HepG2 (cell line): ENCODE data around the gene NUDT7. TPM values are rescaled to one million over a fixed set of nuclear protein-coding genes. Genes with fewer than 3 reads are reported as not detected.

Source experiments
- CEBPZ ChIP-seq: IDR thresholded peaks from 2 replicates; pipeline ENCODE4 v1.6.1; 2012; ENCODE audit warnings: low read length, improper control_type of control experiment
- HBP1 ChIP-seq: IDR thresholded peaks from 2 replicates; pipeline ENCODE4 v1.6.1; 2016; ENCODE audit warnings: low read depth, control low read depth
- HHEX ChIP-seq: IDR thresholded peaks from 2 replicates; pipeline ENCODE4 v1.6.1; 2016; ENCODE audit warnings: control low read depth
- NR2F1 ChIP-seq, 2 experiments: fragments of 450-650 bp in 1 of 2; formaldehyde crosslinking in 1 of 2; IDR thresholded peaks; 2 replicates each; pipeline versions ENCODE4 v1.5.0 to v1.6.1; 2016 to 2020; ENCODE audit warnings: mild to moderate bottlenecking in 1 of 2, missing compliant biosample characterization in 1 of 2, missing genetic modification reagents in 1 of 2, moderate library complexity in 1 of 2
- SIX4 ChIP-seq: sonication (generic); formaldehyde crosslinking; IDR thresholded peaks from 2 replicates; pipeline ENCODE4 v1.4.0; 2020; ENCODE audit warnings: missing genetic modification reagents
- TFAP4 ChIP-seq: sonication (generic); IDR thresholded peaks from 2 replicates; pipeline ENCODE4 v1.6.1; 2016; ENCODE audit warnings: low read depth, borderline replicate concordance
- TFDP1 ChIP-seq: IDR thresholded peaks from 2 replicates; pipeline ENCODE4 v1.6.1; 2016; ENCODE audit warnings: missing compliant biosample characterization, missing genetic modification reagents, borderline replicate concordance
- TSC22D2 ChIP-seq: sonication (generic); formaldehyde crosslinking; IDR thresholded peaks from 2 replicates; pipeline ENCODE4 v1.5.1; 2020; ENCODE audit warnings: missing genetic modification reagents, mild to moderate bottlenecking, borderline replicate concordance
- ZHX2 ChIP-seq, 2 experiments: sonication (generic) in 1 of 2; formaldehyde crosslinking in 1 of 2; IDR thresholded peaks; 2 replicates each; pipeline versions ENCODE4 v1.6.1 to v1.9.0; 2014 to 2022; ENCODE audit warnings: antibody characterized with exemption in 1 of 2, borderline replicate concordance in 1 of 2, inconsistent platforms in 1 of 2, low read depth in 1 of 2, missing genetic modification reagents in 1 of 2
- ZNF160 ChIP-seq: sonication (generic); formaldehyde crosslinking; IDR thresholded peaks from 2 replicates; pipeline ENCODE4 v1.8.0; 2022; ENCODE audit warnings: mild to moderate bottlenecking, inconsistent platforms, missing genetic modification reagents
- ZNF333 ChIP-seq: sonication (generic); formaldehyde crosslinking; IDR thresholded peaks from 2 replicates; pipeline ENCODE4 v1.4.0; 2020; ENCODE audit warnings: mild to moderate bottlenecking, missing genetic modification reagents, borderline replicate concordance
- ZNF33B ChIP-seq: sonication (generic); formaldehyde crosslinking; IDR thresholded peaks from 2 replicates; pipeline ENCODE4 v1.5.1; 2020; ENCODE audit warnings: mild to moderate bottlenecking, missing genetic modification reagents
- ZNF441 ChIP-seq: sonication (generic); formaldehyde crosslinking; IDR thresholded peaks from 2 replicates; pipeline ENCODE4 v1.7.0; 2021; ENCODE audit warnings: missing genetic modification reagents, borderline replicate concordance
- ZNF879 ChIP-seq: sonication (generic); formaldehyde crosslinking; IDR thresholded peaks from 2 replicates; pipeline ENCODE4 v1.8.1; 2023; ENCODE audit warnings: missing genetic modification reagents
- polyA plus RNA-seq, 8 experiments: library from polyadenylated mRNA; depleted of rRNA in 3 of 8; stranded (reverse) in 7 of 8; unstranded in 1 of 8; fragments of >200 nt; fragmentation: Illumina TruSeq in 4 of 8; extraction: Trizol in 4 of 8; gene quantifications; 2 replicates each; pipeline versions ENCODE4 v1.2.1 to v1.2.3, GENCODE V29; 2011 to 2016; ENCODE audit warnings: low read depth in 4 of 8, missing spikeins in 1 of 8, mixed read lengths in 1 of 8; ENCODE audit not compliant: insufficient read depth in 1 of 8
- total RNA-seq, 5 experiments: library from RNA; depleted of rRNA; stranded (reverse); fragments of >200 nt; fragmentation: Illumina TruSeq; extraction: Trizol; gene quantifications; 2 replicates each; pipeline ENCODE4 v1.2.3, GENCODE V29; 2016; ENCODE audit warnings: low read depth in 1 of 5

Gene NUDT7
- total and polyA plus RNA-seq, 2 of the 13 experiments (the other 11 are each of a cell fraction or from before 2014, with no cell fraction given) = 14.3 to 23.9 TPM

- TF ChIP-seq ZNF879 (CRISPR knock-in tag) = no peak
- 0 out of 4 replicates have a peak, but pooled peaks of 1 of the 2 experiments have one; percentile 7 for TF ChIP-seq NR2F1 (CRISPR knock-in tag; IDR thresholded peaks at IDR 0.05)
- peak; percentile 92 for TF ChIP-seq ZNF441 (CRISPR knock-in tag)
- no peak for TF ChIP-seq HBP1 (CRISPR knock-in tag)
- 0 out of 2 replicates have a peak, but pooled peaks have one; percentile 26 for TF ChIP-seq TFAP4
- TF ChIP-seq SIX4 (CRISPR knock-in tag) = no peak
- TF ChIP-seq CEBPZ = no peak
- TF ChIP-seq ZNF333 (CRISPR knock-in tag) = no peak
- TF ChIP-seq ZNF33B (CRISPR knock-in tag) = no peak
- TF ChIP-seq TFDP1 (CRISPR knock-in tag) = peak; percentile 10; the same call in 1 of the 2 replicates
- peak; percentile 60; the same call in 1 of the 2 replicates for TF ChIP-seq ZHX2 (IDR thresholded peaks at IDR 0.05; ENCODE audit: low read depth)
- peak; percentile 64 for TF ChIP-seq ZHX2 (CRISPR knock-in tag; IDR thresholded peaks at IDR 0.05; ENCODE audit: borderline replicate concordance)
- peak; percentile 84 for TF ChIP-seq ZNF160 (CRISPR knock-in tag)
- no peak for TF ChIP-seq HHEX (CRISPR knock-in tag)
- peak; percentile 43; the same call in 1 of the 2 replicates for TF ChIP-seq TSC22D2 (CRISPR knock-in tag)
Observed at GRCh38 chr16:77722309-77723107, at the start of gene NUDT7 (continued).
